Stimulated activated CD8-positive, alpha-beta memory T cell treated with anti-CD3 and anti-CD28 coated beads, Interleukin-15, amount 100 ng/mL, for 24 hours (primary cell): ENCODE results near the gene CYBC1.

Source experiments
- DNase-seq: peaks from one replicate; pipeline ENCODE4 v3.0.0-alpha.2; 2020; ENCODE audit warnings: low read depth

The CYBC1 gene

GRCh38 chr17:82450357-82451106 is at the start of gene CYBC1:
Gene CYBC1, minus strand, starts transcription at chr17:82450752. Its CDS starts 1,498 bp downstream, at chr17:82449254.
- peak; percentile 97 for DNase-seq

GRCh38 chr17:82497483-82498405 is 47.2 kb upstream of the CYBC1 start:
- no peak for DNase-seq

- DNase-seq = peak; percentile 78
Measured at GRCh38 chr17:82496529-82497434, 46.2 kb upstream of the CYBC1 start.

GRCh38 chr17:82495844-82496528 is 45.4 kb upstream of the CYBC1 start:
- DNase-seq = no peak

GRCh38 chr17:82494236-82495055 is 43.9 kb upstream of the CYBC1 start:
- peak; percentile 78 for DNase-seq

- no peak for DNase-seq
Measured at GRCh38 chr17:82493226-82493781, 42.8 kb upstream of the CYBC1 start.

GRCh38 chr17:82492643-82493225 is 42.2 kb upstream of the CYBC1 start:
- no peak for DNase-seq

- DNase-seq = no peak
Measured at GRCh38 chr17:82491533-82491932, 41.0 kb upstream of the CYBC1 start.

GRCh38 chr17:82491196-82491530 is 40.6 kb upstream of the CYBC1 start:
- DNase-seq = no peak

GRCh38 chr17:82490512-82491195 is 40.1 kb upstream of the CYBC1 start:
- DNase-seq = no peak

GRCh38 chr17:82489851-82490511 is 39.4 kb upstream of the CYBC1 start:
- DNase-seq = no peak

- DNase-seq = no peak
Measured at GRCh38 chr17:82489117-82489516, 38.6 kb upstream of the CYBC1 start.

GRCh38 chr17:82487910-82488309 is 37.4 kb upstream of the CYBC1 start:
- no peak for DNase-seq

- no peak for DNase-seq
Measured at GRCh38 chr17:82486231-82487094, 35.9 kb upstream of the CYBC1 start.

- DNase-seq = no peak
Measured at GRCh38 chr17:82483836-82484235, 33.3 kb upstream of the CYBC1 start.

- DNase-seq = no peak
Measured at GRCh38 chr17:82483204-82483660, 32.7 kb upstream of the CYBC1 start.

- no peak for DNase-seq
Measured at GRCh38 chr17:82480318-82480717, 29.8 kb upstream of the CYBC1 start.

- no peak for DNase-seq
Measured at GRCh38 chr17:82479602-82480001, 29.1 kb upstream of the CYBC1 start.
